Stomach smooth muscle (tissue), 2 donors: ENCODE results near the gene CTNNBL1.
"Not testable (repeated sequence)": the region's sequence is repeated elsewhere in the genome, so short reads cannot be mapped to it uniquely, and the experiment has no call there.

ENCODE experiments used
- H3K27ac ChIP-seq: one replicate; pipeline ENCODE4 v1.7.0; 2013; ENCODE audit warnings: mild to moderate bottlenecking, low read length, inconsistent platforms
- H3K27me3 ChIP-seq, 2 donors: one replicate each; pipeline ENCODE4 v1.7.0; 2013; ENCODE audit warnings: low read length in 2 of 2; ENCODE audit not compliant: insufficient read depth in 2 of 2, control insufficient read depth in 1 of 2
- H3K36me3 ChIP-seq, 2 donors: one replicate each; pipeline ENCODE4 v1.7.0; 2013; ENCODE audit warnings: low read length in 2 of 2; ENCODE audit not compliant: control insufficient read depth in 2 of 2, insufficient read depth in 2 of 2
- H3K4me1 ChIP-seq: one replicate; pipeline ENCODE4 v1.7.0; 2013; ENCODE audit warnings: low read length; ENCODE audit not compliant: control insufficient read depth, insufficient read depth
- H3K4me3 ChIP-seq, 2 donors: one replicate each; pipeline ENCODE4 v1.7.0; 2013; ENCODE audit warnings: low read length in 2 of 2
- H3K9ac ChIP-seq, 2 donors: one replicate each; pipeline ENCODE4 v1.7.0; 2013; ENCODE audit warnings: low read length in 2 of 2, mild to moderate bottlenecking in 1 of 2
- H3K9me3 ChIP-seq, 2 donors: one replicate each; pipeline ENCODE4 v1.7.0; 2013; ENCODE audit warnings: low read length in 2 of 2; ENCODE audit not compliant: control insufficient read depth in 2 of 2
- donor health status: healthy.
- donor health status: Pancreatic carcinoma.

The CTNNBL1 gene

GRCh38 chr20:37677969-37678861 is 15.6 kb upstream of the CTNNBL1 start:
- no peak overlapping the region for H3K4me3 ChIP-seq
- no peak overlapping the region for H3K9ac ChIP-seq
- no peaks in the 10 kb centered on the region for H3K9me3 ChIP-seq
- peaks cover 8 to 18% of the 10 kb centered on the region in 2 donors for H3K27me3 ChIP-seq
- H3K36me3 ChIP-seq: no peaks in the 10 kb centered on the region
- H3K4me1 ChIP-seq: no peaks in the 10 kb centered on the region
- no peak overlapping the region for H3K27ac ChIP-seq

GRCh38 chr20:37679751-37680150 is 14.1 kb upstream of the CTNNBL1 start:
- H3K4me1 ChIP-seq, H3K36me3 ChIP-seq, H3K4me3 ChIP-seq, H3K9ac ChIP-seq, H3K27ac ChIP-seq, H3K9me3 ChIP-seq: not testable (repeated sequence)
- H3K27me3 ChIP-seq: peaks cover 5 to 16% of the 10 kb centered on the region in 2 donors

- H3K36me3 ChIP-seq: no peaks in the 10 kb centered on the region
- H3K27me3 ChIP-seq: peaks cover 5 to 16% of the 10 kb centered on the region in 2 donors
- no peak overlapping the region for H3K4me3 ChIP-seq
- no peak overlapping the region for H3K27ac ChIP-seq
- no peaks in the 10 kb centered on the region for H3K4me1 ChIP-seq
- H3K9ac ChIP-seq: no peak overlapping the region
- H3K9me3 ChIP-seq: no peaks in the 10 kb centered on the region
Observed at GRCh38 chr20:37680420-37680819, 13.4 kb upstream of the CTNNBL1 start.

GRCh38 chr20:37681384-37682112 is 12.3 kb upstream of the CTNNBL1 start:
- Histone ChIP-seq H3K9ac (no peak overlapping the region), H3K4me3 (no peak overlapping the region), H3K27ac (no peak overlapping the region), H3K4me1 (no peaks in the 10 kb centered on the region), H3K27me3 (peaks cover 5 to 12% of the 10 kb centered on the region in 2 donors), H3K36me3 (no peaks in the 10 kb centered on the region), H3K9me3 (no peaks in the 10 kb centered on the region)

GRCh38 chr20:37683146-37683545 is 10.7 kb upstream of the CTNNBL1 start:
- H3K9ac ChIP-seq, H3K4me1 ChIP-seq, H3K36me3 ChIP-seq, H3K27ac ChIP-seq, H3K27me3 ChIP-seq, H3K9me3 ChIP-seq, H3K4me3 ChIP-seq: not testable (repeated sequence)

GRCh38 chr20:37686762-37687477 is 6.9 kb upstream of the CTNNBL1 start:
- no peak overlapping the region for H3K4me3 ChIP-seq
- no peak overlapping the region for H3K9ac ChIP-seq
- peaks cover 0 to 4% of the 10 kb centered on the region in 2 donors for H3K9me3 ChIP-seq
- H3K27ac ChIP-seq: no peak overlapping the region
- peaks cover 0 to 2% of the 10 kb centered on the region in 2 donors for H3K27me3 ChIP-seq
- no peaks in the 10 kb centered on the region for H3K36me3 ChIP-seq
- no peaks in the 10 kb centered on the region for H3K4me1 ChIP-seq

- peaks cover 0 to 2% of the 10 kb centered on the region in 2 donors for H3K27me3 ChIP-seq
- H3K9me3 ChIP-seq: peaks cover 0 to 4% of the 10 kb centered on the region in 2 donors
- H3K4me3 ChIP-seq: no peak overlapping the region
- H3K36me3 ChIP-seq: no peaks in the 10 kb centered on the region
- H3K4me1 ChIP-seq: no peaks in the 10 kb centered on the region
- no peak overlapping the region for H3K9ac ChIP-seq
- H3K27ac ChIP-seq: no peak overlapping the region
Observed at GRCh38 chr20:37687478-37687805, 6.4 kb upstream of the CTNNBL1 start.

GRCh38 chr20:37688093-37688492 is 5.7 kb upstream of the CTNNBL1 start:
- peaks cover 0 to 2% of the 10 kb centered on the region in 2 donors for H3K27me3 ChIP-seq
- H3K27ac ChIP-seq: no peak overlapping the region
- H3K36me3 ChIP-seq: no peaks in the 10 kb centered on the region
- no peaks in the 10 kb centered on the region for H3K4me1 ChIP-seq
- H3K9ac ChIP-seq: no peak overlapping the region
- H3K4me3 ChIP-seq: no peak overlapping the region
- H3K9me3 ChIP-seq: peaks cover 0 to 4% of the 10 kb centered on the region in 2 donors

GRCh38 chr20:37690626-37691369 is 3.0 kb upstream of the CTNNBL1 start:
- Histone ChIP-seq H3K36me3 (no peaks in the 10 kb centered on the region), H3K9me3 (peaks cover 0 to 4% of the 10 kb centered on the region in 2 donors), H3K27me3 (peaks cover 0 to 2% of the 10 kb centered on the region in 2 donors), H3K9ac (no peak overlapping the region), H3K27ac (no peak overlapping the region), H3K4me3 (no peak overlapping the region), H3K4me1 (peaks cover 14% of the 10 kb centered on the region)

- Histone ChIP-seq H3K36me3 (no peaks in the 10 kb centered on the region), H3K27me3 (peaks cover 0 to 2% of the 10 kb centered on the region in 2 donors), H3K9ac (no peak overlapping the region), H3K4me1 (peaks cover 14% of the 10 kb centered on the region), H3K9me3 (no peaks in the 10 kb centered on the region), H3K4me3 (no peak overlapping the region), H3K27ac (no peak overlapping the region)
Observed at GRCh38 chr20:37692459-37693166, 1.2 kb upstream of the CTNNBL1 start.
